HepG2 (cell line): ENCODE data around the gene GNG2. TPM values are rescaled to one million over a fixed set of nuclear protein-coding genes. Genes with fewer than 3 reads are reported as not detected.

Experiments used
- ATAC-seq: fragments of 200-7000 bp; cut with Tn5 transposase; 3 replicates; pipeline ENCODE4 v1.9.1; 2020; ENCODE audit warnings: mild to moderate bottlenecking, moderate library complexity
- BruUV-seq: library from RNA; stranded (reverse); fragments of 400-500 nt; replicated peaks from 2 replicates; lab custom pipeline; 2021; lab: Mats Ljungman, UMichigan
- CTCF ChIA-PET: fragments of 300-600 bp; formaldehyde crosslinking; extraction: SDS; loops from one replicate; lab custom pipeline; 2021; ENCODE audit warnings: low total read pairs, inconsistent platforms, low intra/inter-chr PET ratio; lab: Yijun Ruan, JAX
- POLR2A ChIA-PET: fragments of 350-600 bp; sonication (Branson Sonifier 250); formaldehyde crosslinking; loops from one replicate; lab custom pipeline; 2020; ENCODE audit warnings: antibody characterized with exemption, inconsistent platforms; lab: Yijun Ruan, JAX
- DNase-seq: peaks from one replicate; pipeline ENCODE4 v3.0.0-alpha.2; 2015; ENCODE audit warnings: low spot score
- FAIRE-seq: peaks from 3 replicates; lab custom pipeline; 2011; peaks lifted over from hg19 to GRCh38; lab: Jason Lieb, UNC
- H2AFZ ChIP-seq: one replicate; pipeline ENCODE4 v1.6.1; 2011; ENCODE audit warnings: low read length, inconsistent platforms
- H3K27ac ChIP-seq: fragments of 300-600 bp; 3 replicates; pipeline ENCODE4 v1.8.0; 2011; ENCODE audit warnings: mixed run types, mild to moderate bottlenecking, mixed read lengths, low read length, inconsistent platforms; ENCODE audit not compliant: insufficient read depth; ENCODE audit errors: extremely low read length
- H3K27me3 ChIP-seq, 2 experiments: fragments of 200-600 bp in 1 of 2; 2 replicates in 1 of 2; 3 replicates in 1 of 2; pipeline versions ENCODE4 v1.6.0 to v1.8.0; 2011; ENCODE audit warnings: low read length in 2 of 2, mild to moderate bottlenecking in 2 of 2, moderate library complexity in 2 of 2, inconsistent platforms in 1 of 2; ENCODE audit not compliant: insufficient read depth in 2 of 2, control insufficient read depth in 1 of 2
- H3K36me3 ChIP-seq, 2 experiments: fragments of 200-600 bp in 1 of 2; replicated peaks in 1 of 2; 2 replicates in 1 of 2; 3 replicates in 1 of 2; pipeline versions ENCODE4 v1.5.1 to v1.8.0; 2011; ENCODE audit warnings: low read length in 2 of 2, inconsistent platforms in 1 of 2; ENCODE audit not compliant: insufficient read depth in 2 of 2, control insufficient read depth in 1 of 2
- H3K4me1 ChIP-seq: 2 replicates; pipeline ENCODE4 v1.5.1; 2012; ENCODE audit warnings: low read length, inconsistent platforms; ENCODE audit not compliant: insufficient read depth
- H3K4me2 ChIP-seq: 2 replicates; pipeline ENCODE4 v1.6.0; 2011; ENCODE audit warnings: low read depth, low read length, inconsistent platforms
- H3K4me3 ChIP-seq, 3 experiments: fragments of 200-600 bp in 1 of 3; sonication (generic), shearing (Covaris generic) in 1 of 3; replicated peaks in 1 of 3; 2 replicates each; pipeline ENCODE4 v1.5.1; 2011 to 2016; ENCODE audit warnings: low read length in 3 of 3, inconsistent platforms in 2 of 3, low read depth in 2 of 3, mild to moderate bottlenecking in 2 of 3, control low read depth in 1 of 3, mixed read lengths in 1 of 3; ENCODE audit not compliant: insufficient read depth in 1 of 3
- H3K79me2 ChIP-seq: one replicate; pipeline ENCODE4 v1.6.1; 2011; ENCODE audit warnings: low read length, inconsistent platforms; ENCODE audit not compliant: insufficient read depth
- H3K9ac ChIP-seq: 2 replicates; pipeline ENCODE4 v1.6.0; 2011; ENCODE audit warnings: mild to moderate bottlenecking, low read depth, low read length, inconsistent platforms; ENCODE audit not compliant: insufficient read depth
- H3K9me3 ChIP-seq: 2 replicates; pipeline ENCODE4 v1.5.1; 2012; ENCODE audit warnings: mild to moderate bottlenecking, low read length
- H4K20me1 ChIP-seq: 2 replicates; pipeline ENCODE4 v1.6.0; 2011; ENCODE audit warnings: inconsistent platforms, mild to moderate bottlenecking, low read length, moderate library complexity; ENCODE audit not compliant: insufficient read depth
- ATAD3A ChIP-seq: sonication (generic); formaldehyde crosslinking; IDR thresholded peaks from 2 replicates; pipeline ENCODE4 v1.4.0; 2020; ENCODE audit warnings: missing genetic modification reagents
- BHLHE40 ChIP-seq: IDR thresholded peaks from 2 replicates; pipeline ENCODE4 v1.6.1; 2011; ENCODE audit warnings: low read length, improper control_type of control experiment
- CSRNP1 ChIP-seq: sonication (generic); formaldehyde crosslinking; IDR thresholded peaks from 2 replicates; pipeline ENCODE4 v1.8.1; 2023; ENCODE audit warnings: mild to moderate bottlenecking, missing genetic modification reagents
- ELK4 ChIP-seq: sonication (generic); formaldehyde crosslinking; IDR thresholded peaks from 2 replicates; pipeline ENCODE4 v1.9.0; 2021; ENCODE audit warnings: missing genetic modification reagents, borderline replicate concordance
- HES4 ChIP-seq: sonication (generic); formaldehyde crosslinking; IDR thresholded peaks from 2 replicates; pipeline ENCODE4 v1.9.0; 2021; ENCODE audit warnings: mild to moderate bottlenecking, missing genetic modification reagents, borderline replicate concordance
- HOXA5 ChIP-seq: sonication (generic); formaldehyde crosslinking; IDR thresholded peaks from 2 replicates; pipeline ENCODE4 v1.4.0; 2020; ENCODE audit warnings: missing genetic modification reagents
- JUNB ChIP-seq: sonication (generic); formaldehyde crosslinking; IDR thresholded peaks from 2 replicates; pipeline ENCODE4 v1.8.0; 2022; ENCODE audit warnings: missing genetic modification reagents, mild to moderate bottlenecking, borderline replicate concordance
- KDM6A ChIP-seq: IDR thresholded peaks from 2 replicates; pipeline ENCODE4 v1.6.1; 2016; ENCODE audit warnings: low read depth
- NR2F1 ChIP-seq, 2 experiments: fragments of 450-650 bp in 1 of 2; formaldehyde crosslinking in 1 of 2; IDR thresholded peaks; 2 replicates each; pipeline versions ENCODE4 v1.5.0 to v1.6.1; 2016 to 2020; ENCODE audit warnings: mild to moderate bottlenecking in 1 of 2, missing compliant biosample characterization in 1 of 2, missing genetic modification reagents in 1 of 2, moderate library complexity in 1 of 2
- POGZ ChIP-seq: sonication (generic); formaldehyde crosslinking; IDR thresholded peaks from 2 replicates; pipeline ENCODE4 v1.4.0; 2020; ENCODE audit warnings: mild to moderate bottlenecking, missing genetic modification reagents
- RBAK ChIP-seq: sonication (generic); formaldehyde crosslinking; IDR thresholded peaks from 2 replicates; pipeline ENCODE4 v1.5.1; 2020; ENCODE audit warnings: mild to moderate bottlenecking, missing genetic modification reagents
- SIX4 ChIP-seq: sonication (generic); formaldehyde crosslinking; IDR thresholded peaks from 2 replicates; pipeline ENCODE4 v1.4.0; 2020; ENCODE audit warnings: missing genetic modification reagents
- ZFP41 ChIP-seq: sonication (generic); formaldehyde crosslinking; IDR thresholded peaks from 2 replicates; pipeline ENCODE4 v1.4.0; 2020; ENCODE audit warnings: mild to moderate bottlenecking, missing genetic modification reagents, borderline replicate concordance
- ZIK1 ChIP-seq: sonication (generic); formaldehyde crosslinking; IDR thresholded peaks from 2 replicates; pipeline ENCODE4 v1.5.0; 2020; ENCODE audit warnings: mild to moderate bottlenecking, low read depth, missing genetic modification reagents, borderline replicate concordance
- ZNF20 ChIP-seq: sonication (generic); formaldehyde crosslinking; IDR thresholded peaks from 2 replicates; pipeline ENCODE4 v1.4.0; 2020; ENCODE audit warnings: mild to moderate bottlenecking, moderate library complexity, missing genetic modification reagents
- ZNF816 ChIP-seq: sonication (generic); formaldehyde crosslinking; IDR thresholded peaks from 2 replicates; pipeline ENCODE4 v1.8.0; 2022; ENCODE audit warnings: missing genetic modification reagents, mild to moderate bottlenecking, borderline replicate concordance
- ZNF878 ChIP-seq: sonication (generic); formaldehyde crosslinking; IDR thresholded peaks from 2 replicates; pipeline ENCODE4 v1.8.1; 2023; ENCODE audit warnings: mild to moderate bottlenecking, missing genetic modification reagents, moderate library complexity
- WGBS: methylation state at CpG from one replicate; pipeline ENCODE4 v1.1.6; 2017; ENCODE audit warnings: low lambda C conversion rate; 5-methylcytosine and 5-hydroxymethylcytosine counted together
- in situ Hi-C: cut with HindIII; loops from 2 replicates; pipeline ENCODE4 v1.10.0; 2017; ENCODE audit warnings: low pct_unique_long_range_greater_than_20kb; ENCODE audit not compliant: extremely low pct_ligation_motif_present
- intact Hi-C: fragments of 100-400 bp; cut with micrococcal nuclease; formaldehyde crosslinking; loops from one replicate; pipeline ENCODE4 v1.10.0; 2022; ENCODE audit not compliant: unreplicated experiment
- polyA plus RNA-seq, 8 experiments: library from polyadenylated mRNA; depleted of rRNA in 3 of 8; stranded (reverse) in 7 of 8; unstranded in 1 of 8; fragments of >200 nt; fragmentation: Illumina TruSeq in 4 of 8; extraction: Trizol in 4 of 8; gene quantifications; 2 replicates each; pipeline versions ENCODE4 v1.2.1 to v1.2.3, GENCODE V29; 2011 to 2016; ENCODE audit warnings: low read depth in 4 of 8, missing spikeins in 1 of 8, mixed read lengths in 1 of 8; ENCODE audit not compliant: insufficient read depth in 1 of 8
- total RNA-seq, 5 experiments: library from RNA; depleted of rRNA; stranded (reverse); fragments of >200 nt; fragmentation: Illumina TruSeq; extraction: Trizol; gene quantifications; 2 replicates each; pipeline ENCODE4 v1.2.3, GENCODE V29; 2016; ENCODE audit warnings: low read depth in 1 of 5
- TF ChIP-seq, protein P1 (sequence below): sonication (generic); formaldehyde crosslinking; IDR thresholded peaks from 2 replicates; pipeline ENCODE4 v1.5.0; 2020; ENCODE audit warnings: missing genetic modification reagents

Gene GNG2
- total and polyA plus RNA-seq, 2 of the 13 experiments (the other 11 are each of a cell fraction or from before 2014, with no cell fraction given): not detected

DNA sequence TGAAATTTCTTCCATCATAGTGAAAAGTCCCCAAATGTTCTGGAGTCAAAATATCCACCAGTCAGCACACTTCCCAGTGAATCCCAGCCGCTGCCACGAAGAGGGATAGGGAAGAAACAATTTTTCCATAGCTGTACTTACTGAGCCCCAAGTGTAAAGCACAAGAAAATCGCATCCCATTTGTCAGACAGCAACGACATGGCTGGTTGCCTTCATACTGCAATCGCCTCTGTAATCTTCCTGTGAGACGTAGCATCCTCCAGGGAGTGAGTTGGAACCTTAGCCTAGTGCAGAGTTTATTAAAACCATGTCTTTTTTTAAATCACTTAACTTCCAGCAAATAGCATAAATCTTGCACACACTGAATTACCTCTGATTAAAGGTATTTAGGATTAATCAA is 56.8 kb downstream of the GNG2 start:
- TF ChIP-seq POGZ: no peak
- TF ChIP-seq ATAD3A (CRISPR knock-in tag): no peak
- TF ChIP-seq ZIK1: no peak
- TF ChIP-seq, protein P1, sequence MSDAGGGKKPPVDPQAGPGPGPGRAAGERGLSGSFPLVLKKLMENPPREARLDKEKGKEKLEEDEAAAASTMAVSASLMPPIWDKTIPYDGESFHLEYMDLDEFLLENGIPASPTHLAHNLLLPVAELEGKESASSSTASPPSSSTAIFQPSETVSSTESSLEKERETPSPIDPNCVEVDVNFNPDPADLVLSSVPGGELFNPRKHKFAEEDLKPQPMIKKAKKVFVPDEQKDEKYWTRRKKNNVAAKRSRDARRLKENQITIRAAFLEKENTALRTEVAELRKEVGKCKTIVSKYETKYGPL: no peak
- no peak for TF ChIP-seq BHLHE40
- no peak for TF ChIP-seq SIX4 (CRISPR knock-in tag)
- no peak for TF ChIP-seq KDM6A (CRISPR knock-in tag)
- no peak for TF ChIP-seq ZNF20 (CRISPR knock-in tag)
- no peak for TF ChIP-seq ELK4 (CRISPR knock-in tag)
- no peak for TF ChIP-seq CSRNP1 (CRISPR knock-in tag)
- TF ChIP-seq RBAK (CRISPR knock-in tag): no peak
- no peak for TF ChIP-seq JUNB (CRISPR knock-in tag)
- TF ChIP-seq HES4 (CRISPR knock-in tag): no peak
- TF ChIP-seq ZNF878 (CRISPR knock-in tag): no peak
- no peak for TF ChIP-seq ZFP41 (CRISPR knock-in tag)
- no peak for TF ChIP-seq HOXA5
- no peak for TF ChIP-seq NR2F1 (CRISPR knock-in tag; IDR thresholded peaks at IDR 0.05)
- TF ChIP-seq ZNF816: no peak
- WGBS: 0% methylated on average over 5 of the region's 6 CpGs
- ATAC-seq: no peak

More for the DNA sequence above, 56.8 kb downstream of the GNG2 start:
- Histone ChIP-seq H3K9ac (no peak overlapping the region), H3K4me2 (no peak overlapping the region), H3K27me3 (no peaks in the 10 kb centered on the region; a peak in 1 of 5 replicates), H3K4me3 (no peak overlapping the region), H3K27ac (no peak overlapping the region), H3K9me3 (no peaks in the 10 kb centered on the region), H3K36me3 (no peaks in the 10 kb centered on the region), H3K79me2 (no peaks in the 10 kb centered on the region), H3K4me1 (no peaks in the 10 kb centered on the region), H2AFZ (no peak overlapping the region), H4K20me1 (no peaks in the 10 kb centered on the region)
- ChIA-PET CTCF (no interaction called here), POLR2A (no interaction called here)
- in situ Hi-C loops (no loop called here), intact Hi-C loops (no loop called here)
- BruUV-seq: no TSS peak
- DNase-seq (no peak), FAIRE-seq (no peak)
